ENCODE measurements around the gene GZF1. TPM values are rescaled to one million over a fixed set of nuclear protein-coding genes. Genes with fewer than 3 reads are reported as not detected.

GZF1 gene
- total and polyA plus RNA-seq, 8 donors = 11.8 to 18.0 (median 13.5) TPM

GRCh38 chr20:23335521-23335920 is 26.5 kb upstream of the GZF1 start:
- intact Hi-C loops (cut with DNase I) = no loop called here

GRCh38 chr20:23336476-23336875 is 25.5 kb upstream of the GZF1 start:
- Histone ChIP-seq H3K27me3 (no peaks in the 10 kb centered on the region), H3K36me3 (no peaks in the 10 kb centered on the region), H3K4me1 (no peaks in the 10 kb centered on the region), H3K27ac (no peak overlapping the region), H3K9me3 (no peaks in the 10 kb centered on the region), H3K4me3 (no peak overlapping the region)
- ATAC-seq = no peak
- intact Hi-C loops (cut with DNase I) = no loop called here
- DNase-seq = no peak
- no peak for TF ChIP-seq CTCF (IDR thresholded peaks at IDR 0.05)

More at GRCh38 chr20:23335521-23335920, 26.5 kb upstream of the GZF1 start:
- no peak for TF ChIP-seq CTCF (IDR thresholded peaks at IDR 0.05)
- Histone ChIP-seq H3K27me3 (no peaks in the 10 kb centered on the region), H3K4me1 (no peaks in the 10 kb centered on the region), H3K27ac (no peak overlapping the region), H3K9me3 (no peaks in the 10 kb centered on the region), H3K36me3 (no peaks in the 10 kb centered on the region), H3K4me3 (no peak overlapping the region)
- DNase-seq = no peak
- no peak for ATAC-seq

GRCh38 chr20:23337312-23337711 is 24.7 kb upstream of the GZF1 start:
- DNase-seq (no peak), ATAC-seq (no peak)
- intact Hi-C loops (cut with DNase I) = no loop called here
- H3K27me3 ChIP-seq = no peaks in the 10 kb centered on the region
- no peak overlapping the region for H3K27ac ChIP-seq
- TF ChIP-seq CTCF (IDR thresholded peaks at IDR 0.05) = no peak
- no peaks in the 10 kb centered on the region for H3K9me3 ChIP-seq
- H3K4me3 ChIP-seq = no peak overlapping the region
- H3K4me1 ChIP-seq = no peaks in the 10 kb centered on the region
- H3K36me3 ChIP-seq = no peaks in the 10 kb centered on the region

GRCh38 chr20:23339986-23340385 is 22.0 kb upstream of the GZF1 start:
- no peaks in the 10 kb centered on the region for H3K27me3 ChIP-seq
- H3K4me3 ChIP-seq = no peak overlapping the region
- H3K9me3 ChIP-seq = no peaks in the 10 kb centered on the region
- DNase-seq (no peak), ATAC-seq (no peak)
- H3K4me1 ChIP-seq = no peaks in the 10 kb centered on the region
- no peak overlapping the region for H3K27ac ChIP-seq
- TF ChIP-seq CTCF (IDR thresholded peaks at IDR 0.05) = no peak
- intact Hi-C loops (cut with DNase I) = loop anchor here in 1 of 2 donors (5.0 to 10.0 kb wide), 2 partner anchors 645 to 1003 kb away; no protein-coding TSS in a partner anchor
- H3K36me3 ChIP-seq = no peaks in the 10 kb centered on the region

- no peaks in the 10 kb centered on the region for H3K4me1 ChIP-seq
- no peaks in the 10 kb centered on the region for H3K36me3 ChIP-seq
- H3K9me3 ChIP-seq = no peaks in the 10 kb centered on the region
- ATAC-seq (peak; percentile 92), DNase-seq (peak in 3 of 4 donors; percentile 53 to 81 (median 54))
- peak; percentile 51 to 71 for TF ChIP-seq CTCF (IDR thresholded peaks at IDR 0.05)
- no peak overlapping the region for H3K4me3 ChIP-seq
- intact Hi-C loops (cut with DNase I) = loop anchor here in 1 of 2 donors (5.0 to 10.0 kb wide), 2 partner anchors 646 to 1003 kb away; no protein-coding TSS in a partner anchor
- no peak overlapping the region for H3K27ac ChIP-seq
- H3K27me3 ChIP-seq = no peaks in the 10 kb centered on the region
Observed at GRCh38 chr20:23340524-23340923, 21.5 kb upstream of the GZF1 start.

All from left lung (tissue), 10 donors.